GM12865 (cell line): ENCODE results near the gene UBA3.

Experiments used
- DNase-seq: peaks from one replicate; pipeline ENCODE4 v3.0.0; 2010; ENCODE audit warnings: low read depth
- H3K4me3 ChIP-seq: 2 replicates; pipeline ENCODE4 v1.5.1; 2011; ENCODE audit warnings: mild to moderate bottlenecking, low read depth, low read length, control low read depth
- CTCF ChIP-seq: IDR thresholded peaks from 2 replicates; pipeline ENCODE4 v1.5.1; 2011; ENCODE audit warnings: low read length, control low read depth, low read depth, inconsistent platforms; ENCODE audit not compliant: insufficient read depth; ENCODE audit errors: missing control alignments

Gene UBA3

GRCh38 chr3:69016901-69017300, 63.3 kb downstream of the UBA3 start:
- no peak for TF ChIP-seq CTCF
- H3K4me3 ChIP-seq = no peak overlapping the region
- DNase-seq = no peak

DNA sequence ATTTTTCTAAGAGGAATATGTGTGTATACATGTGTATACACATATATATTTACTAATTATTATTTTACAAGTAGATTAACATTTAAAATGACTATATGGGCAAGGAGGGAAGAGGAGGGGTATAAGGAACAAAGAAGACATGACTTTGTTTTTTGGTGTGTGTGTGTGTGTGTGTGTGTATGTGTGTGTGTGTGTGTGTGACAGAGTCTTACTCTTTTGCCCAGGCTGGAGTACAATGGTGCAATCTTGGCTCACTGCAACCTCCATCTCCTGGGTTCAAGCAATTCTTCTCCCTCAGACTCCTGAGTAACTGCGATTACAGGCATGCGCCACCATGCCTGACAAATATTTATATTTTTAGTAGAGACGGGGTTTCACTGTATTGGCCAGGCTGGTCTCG, 64.1 kb downstream of the UBA3 start:
- no peak for TF ChIP-seq CTCF
- DNase-seq = no peak
- no peak overlapping the region for H3K4me3 ChIP-seq

DNA sequence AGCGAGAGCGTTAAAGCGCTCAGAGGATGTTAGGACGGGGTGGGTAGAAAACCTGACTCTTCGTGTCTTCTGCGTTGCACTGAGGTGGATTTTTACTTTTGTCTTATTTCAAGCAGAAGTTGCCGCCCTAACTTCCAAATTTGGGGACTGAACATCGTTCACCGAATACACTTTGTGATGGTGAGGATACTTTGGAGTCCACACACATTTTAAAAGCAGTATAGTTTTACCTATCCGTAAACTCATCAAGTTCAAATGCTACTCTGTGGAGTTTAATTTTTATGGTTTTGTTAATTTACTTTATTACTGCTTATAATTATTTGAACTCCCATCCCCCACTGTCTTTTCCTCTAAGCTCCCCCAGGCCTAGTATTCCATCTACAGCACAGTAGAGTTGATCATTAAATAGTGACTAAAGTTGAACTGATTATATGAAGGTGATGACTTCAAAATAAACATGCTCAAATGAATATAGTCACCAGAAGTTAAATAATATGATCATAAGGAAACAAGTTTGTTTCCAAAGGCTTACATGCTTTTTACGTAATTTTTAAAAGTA, 66.1 kb downstream of the UBA3 start:
- no peak for TF ChIP-seq CTCF
- peak overlapping the region; percentile 90 for H3K4me3 ChIP-seq
- no peak for DNase-seq

DNA sequence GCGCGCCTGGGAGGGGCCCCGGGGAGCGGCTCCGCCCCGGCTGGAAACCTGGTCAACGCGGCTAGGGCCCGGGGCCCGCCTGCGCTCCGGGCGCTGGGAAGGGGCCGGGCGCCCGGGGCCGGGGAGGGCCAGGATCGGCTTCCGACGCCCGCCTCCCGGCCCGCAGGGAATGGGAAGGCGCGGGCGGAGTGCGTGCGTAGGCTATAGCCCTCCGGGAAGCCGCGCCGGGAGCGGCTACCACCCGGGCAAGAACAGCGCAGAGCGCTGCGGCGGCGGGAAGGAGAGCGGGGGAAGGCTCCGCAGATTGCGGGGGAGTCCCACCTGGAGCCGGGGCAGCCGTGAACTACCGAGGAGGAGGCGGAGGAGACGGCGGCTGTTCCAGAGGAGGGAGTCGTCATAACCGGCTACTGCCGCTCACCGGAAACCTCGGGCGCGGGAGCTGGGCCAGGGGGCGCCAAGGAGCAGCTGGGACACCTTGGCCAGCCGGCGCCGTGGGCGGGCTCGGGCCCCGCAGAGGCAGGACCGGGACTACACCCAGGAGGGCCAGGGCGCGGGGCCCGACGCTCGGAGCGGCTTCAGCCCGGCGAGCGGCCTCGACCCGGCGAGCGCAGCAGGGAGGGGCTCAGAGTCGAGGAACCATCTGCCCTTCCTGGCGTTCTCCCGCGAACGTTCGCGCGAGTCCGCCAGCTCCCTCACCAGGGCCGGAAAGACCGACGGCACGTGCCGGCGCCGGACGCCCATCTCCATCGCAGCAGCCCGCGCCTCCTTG, 66.7 kb downstream of the UBA3 start, which contains the start of gene EOGT:
Gene EOGT (minus strand): TSS at position 432 of the 769 bp plus-strand sequence. CDS start 3,838 bp downstream, outside the sequence.
- peak; percentile 91 for DNase-seq
- TF ChIP-seq CTCF = peak; percentile 65
- peak within 1 kb of the TSS; percentile 90 for H3K4me3 ChIP-seq

GRCh38 chr3:69012800-69013252, 67.3 kb downstream of the UBA3 start:
- DNase-seq = peak; percentile 59

GRCh38 chr3:69012100-69012799, 67.9 kb downstream of the UBA3 start:
- H3K4me3 ChIP-seq = peak overlapping the region; percentile 90
- no peak for DNase-seq
- no peak for TF ChIP-seq CTCF

More at GRCh38 chr3:69012800-69013252, 67.3 kb downstream of the UBA3 start:
- peak overlapping the region; percentile 90 for H3K4me3 ChIP-seq
- TF ChIP-seq CTCF = no peak
